GM12878 (cell line): Measurements from ENCODE around the gene RAB3B. TPM values are rescaled to one million over a fixed set of nuclear protein-coding genes. Genes with fewer than 3 reads are reported as not detected.

Experiments used
- RB1 ChIP-seq: fragments of 450-650 bp; formaldehyde crosslinking; IDR thresholded peaks from 2 replicates; pipeline ENCODE4 v1.6.1; 2017; ENCODE audit warnings: mild to moderate bottlenecking, borderline replicate concordance
- USF2 ChIP-seq: IDR thresholded peaks from 2 replicates; pipeline ENCODE4 v1.6.1; 2011; ENCODE audit warnings: low read depth, low read length, improper control_type of control experiment, borderline replicate concordance
- ZNF24 ChIP-seq: fragments of 450-650 bp; IDR thresholded peaks from 2 replicates; pipeline ENCODE4 v1.6.1; 2017; ENCODE audit warnings: antibody characterized with exemption, mild to moderate bottlenecking
- ZNF592 ChIP-seq: fragments of 450-650 bp; IDR thresholded peaks from 2 replicates; pipeline ENCODE4 v1.6.1; 2017; ENCODE audit warnings: mild to moderate bottlenecking, moderate library complexity
- polyA plus RNA-seq, 11 experiments: library from polyadenylated mRNA; depleted of rRNA in 4 of 11; unstranded in 6 of 11; stranded (reverse) in 5 of 11; fragments of >200 nt; fragmentation: Nextera tagmentation in 4 of 11; fragmentation: Illumina TruSeq in 1 of 11; extraction: Ambion mirVana in 4 of 11; extraction: Trizol in 1 of 11; gene quantifications; 1 replicate in 1 of 11; 2 replicates in 10 of 11; pipeline versions ENCODE4 v1.2.1 to v1.2.3, GENCODE V29; 2011 to 2016; ENCODE audit warnings: inconsistent platforms in 2 of 11, missing spikeins in 2 of 11, low read depth in 1 of 11
- total RNA-seq, 4 experiments: library from RNA; depleted of rRNA in 3 of 4; stranded (reverse); fragments of >200 nt in 3 of 4; fragmentation: Illumina TruSeq in 1 of 4; extraction: Trizol in 1 of 4; gene quantifications; 2 replicates each; pipeline versions ENCODE4 v1.2.1 to v1.2.3, GENCODE V29; 2013 to 2021
- TF ChIP-seq, protein P1 (sequence below): fragments of 450-650 bp; IDR thresholded peaks from 2 replicates; pipeline ENCODE4 v1.6.1; 2014; ENCODE audit warnings: mild to moderate bottlenecking

RAB3B gene
- total and polyA plus RNA-seq, 10 of the 15 experiments (the other 5 are each of a cell fraction or from before 2014, with no cell fraction given), result 0.05 to 0.32 (median 0.24) TPM

DNA sequence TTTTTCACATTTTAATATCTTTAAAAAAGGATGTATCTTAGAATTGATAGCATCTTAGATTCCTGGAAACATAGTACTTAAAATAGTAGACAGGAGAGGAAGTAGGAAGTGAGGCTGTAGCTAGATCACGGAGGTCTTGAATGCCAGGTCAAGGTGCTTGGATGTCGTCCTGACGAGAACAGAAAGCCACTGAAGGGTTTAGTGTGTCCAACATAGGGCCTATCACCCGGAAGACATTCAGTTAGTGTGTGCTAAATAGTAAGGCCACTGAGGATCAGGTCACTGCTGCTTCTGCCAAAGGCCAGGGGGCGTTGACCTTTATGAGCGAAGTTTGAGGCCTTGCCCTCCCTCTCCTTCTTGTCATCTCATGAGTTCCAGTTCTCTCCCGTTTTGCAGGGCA is 35.7 kb downstream of the RAB3B start (continued):
- TF ChIP-seq ZNF592, result no peak
- TF ChIP-seq, protein P1, sequence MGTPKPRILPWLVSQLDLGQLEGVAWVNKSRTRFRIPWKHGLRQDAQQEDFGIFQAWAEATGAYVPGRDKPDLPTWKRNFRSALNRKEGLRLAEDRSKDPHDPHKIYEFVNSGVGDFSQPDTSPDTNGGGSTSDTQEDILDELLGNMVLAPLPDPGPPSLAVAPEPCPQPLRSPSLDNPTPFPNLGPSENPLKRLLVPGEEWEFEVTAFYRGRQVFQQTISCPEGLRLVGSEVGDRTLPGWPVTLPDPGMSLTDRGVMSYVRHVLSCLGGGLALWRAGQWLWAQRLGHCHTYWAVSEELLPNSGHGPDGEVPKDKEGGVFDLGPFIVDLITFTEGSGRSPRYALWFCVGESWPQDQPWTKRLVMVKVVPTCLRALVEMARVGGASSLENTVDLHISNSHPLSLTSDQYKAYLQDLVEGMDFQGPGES, result no peak
- no peak for TF ChIP-seq USF2
- no peak for TF ChIP-seq RB1
- no peak for TF ChIP-seq ZNF24
